SJSA1 (cell line): Measurements from ENCODE around the gene IL1RAP. TPM values are rescaled to one million over a fixed set of nuclear protein-coding genes. Genes with fewer than 3 reads are reported as not detected.
"Not testable (repeated sequence)": the region's sequence is repeated elsewhere in the genome, so short reads cannot be mapped to it uniquely, and the experiment has no call there.

Experiments
- DNase-seq, 2 experiments: peaks; one replicate each; pipeline ENCODE4 v3.0.0-alpha.2; 2015 to 2020; ENCODE audit warnings: low spot score in 2 of 2, low read depth in 1 of 2
- H3K27ac ChIP-seq: fragments of 250-450 bp; sonication (Bioruptor Pico); 2 replicates; pipeline ENCODE4 v1.5.1; 2020; ENCODE audit warnings: mild to moderate bottlenecking, moderate library complexity
- H3K27me3 ChIP-seq: fragments of 250-450 bp; sonication (Bioruptor Pico); replicated peaks from 2 replicates; pipeline ENCODE4 v1.5.1; 2020; ENCODE audit warnings: mild to moderate bottlenecking, moderate library complexity
- H3K36me3 ChIP-seq: fragments of 250-450 bp; sonication (Bioruptor Pico); 2 replicates; pipeline ENCODE4 v1.5.1; 2020; ENCODE audit warnings: mild to moderate bottlenecking
- H3K4me1 ChIP-seq: fragments of 250-450 bp; sonication (Bioruptor Pico); replicated peaks from 2 replicates; pipeline ENCODE4 v1.6.1; 2021; ENCODE audit warnings: mild to moderate bottlenecking
- H3K4me3 ChIP-seq: fragments of 250-450 bp; sonication (Bioruptor Pico); 2 replicates; pipeline ENCODE4 v1.5.1; 2020; ENCODE audit warnings: mild to moderate bottlenecking
- H3K9me3 ChIP-seq: fragments of 250-450 bp; sonication (Bioruptor Pico); replicated peaks from 2 replicates; pipeline ENCODE4 v1.5.1; 2020; ENCODE audit warnings: mild to moderate bottlenecking
- total RNA-seq: library from RNA; depleted of rRNA; stranded (reverse); fragments of >200 nt; shearing (Covaris generic); gene quantifications from 2 replicates; pipeline ENCODE4 v1.2.3, GENCODE V29; 2014; rRNA removed

The IL1RAP gene
- total RNA-seq, result 20.1 and 29.6 TPM in 2 replicates

GRCh38 chr3:190513409-190514370 is at the start of gene IL1RAP:
Gene IL1RAP (plus strand): TSS chr3:190514085. CDS start chr3:190564290, 50,205 bp downstream.
- no peaks in the 10 kb centered on the region for H3K27me3 ChIP-seq
- DNase-seq, result peak; percentile 88 to 91
- H3K9me3 ChIP-seq, result no peaks in the 10 kb centered on the region
- H3K27ac ChIP-seq, result peak within 1 kb of the TSS; percentile 18
- H3K36me3 ChIP-seq, result peaks cover 5% of the 10 kb centered on the region; the same call in 1 of the 2 replicates
- peak within 1 kb of the TSS; percentile 76 for H3K4me3 ChIP-seq
- peaks cover 17% of the 10 kb centered on the region for H3K4me1 ChIP-seq

GRCh38 chr3:190467922-190468321 is 46.0 kb upstream of the IL1RAP start:
- no peaks in the 10 kb centered on the region for H3K9me3 ChIP-seq
- no peak for DNase-seq
- no peak overlapping the region for H3K27ac ChIP-seq
- H3K27me3 ChIP-seq, result no peaks in the 10 kb centered on the region
- no peaks in the 10 kb centered on the region for H3K36me3 ChIP-seq
- H3K4me1 ChIP-seq, result no peaks in the 10 kb centered on the region
- no peak overlapping the region for H3K4me3 ChIP-seq

- H3K4me1 ChIP-seq, H3K36me3 ChIP-seq, H3K4me3 ChIP-seq, H3K27me3 ChIP-seq, H3K27ac ChIP-seq, DNase-seq, H3K9me3 ChIP-seq: not testable (repeated sequence)
Measured at GRCh38 chr3:190473261-190473660, 40.6 kb upstream of the IL1RAP start.

- H3K27ac ChIP-seq, result no peak overlapping the region
- H3K4me1 ChIP-seq, result no peaks in the 10 kb centered on the region
- no peaks in the 10 kb centered on the region for H3K36me3 ChIP-seq
- no peak for DNase-seq
- H3K27me3 ChIP-seq, result no peaks in the 10 kb centered on the region; the same call in 1 of the 2 replicates
- no peak overlapping the region for H3K4me3 ChIP-seq
- no peaks in the 10 kb centered on the region for H3K9me3 ChIP-seq
Measured at GRCh38 chr3:190481779-190482178, 32.1 kb upstream of the IL1RAP start.

- Histone ChIP-seq H3K9me3 (no peaks in the 10 kb centered on the region), H3K27me3 (no peaks in the 10 kb centered on the region; the same call in 1 of the 2 replicates), H3K27ac (no peak overlapping the region), H3K36me3 (no peaks in the 10 kb centered on the region), H3K4me1 (no peaks in the 10 kb centered on the region), H3K4me3 (no peak overlapping the region)
- peak in 1 of 2 experiments; percentile 5 for DNase-seq
Measured at GRCh38 chr3:190485830-190486532, 27.9 kb upstream of the IL1RAP start.

- no peak for DNase-seq
- Histone ChIP-seq H3K36me3 (no peaks in the 10 kb centered on the region), H3K4me1 (no peaks in the 10 kb centered on the region)
Measured at GRCh38 chr3:190486533-190486864, 27.4 kb upstream of the IL1RAP start.

GRCh38 chr3:190486908-190487607 is 26.8 kb upstream of the IL1RAP start:
- Histone ChIP-seq H3K4me1 (no peaks in the 10 kb centered on the region), H3K36me3 (no peaks in the 10 kb centered on the region), H3K27me3 (no peaks in the 10 kb centered on the region; the same call in 1 of the 2 replicates), H3K4me3 (no peak overlapping the region), H3K9me3 (no peaks in the 10 kb centered on the region), H3K27ac (no peak overlapping the region)
- DNase-seq, result no peak

More at GRCh38 chr3:190486533-190486864, 27.4 kb upstream of the IL1RAP start:
- no peak overlapping the region for H3K4me3 ChIP-seq
- H3K27me3 ChIP-seq, result no peaks in the 10 kb centered on the region; the same call in 1 of the 2 replicates
- no peak overlapping the region for H3K27ac ChIP-seq
- no peaks in the 10 kb centered on the region for H3K9me3 ChIP-seq

- H3K27me3 ChIP-seq, result no peaks in the 10 kb centered on the region
- H3K36me3 ChIP-seq, result no peaks in the 10 kb centered on the region
- no peak overlapping the region for H3K27ac ChIP-seq
- no peak overlapping the region for H3K4me3 ChIP-seq
- no peaks in the 10 kb centered on the region for H3K4me1 ChIP-seq
- H3K9me3 ChIP-seq, result no peaks in the 10 kb centered on the region
- no peak for DNase-seq
Measured at GRCh38 chr3:190491533-190492054, 22.3 kb upstream of the IL1RAP start.

- no peaks in the 10 kb centered on the region for H3K9me3 ChIP-seq
- no peaks in the 10 kb centered on the region for H3K36me3 ChIP-seq
- no peaks in the 10 kb centered on the region for H3K4me1 ChIP-seq
- no peak for DNase-seq
- no peak overlapping the region for H3K4me3 ChIP-seq
- H3K27ac ChIP-seq, result no peak overlapping the region
- H3K27me3 ChIP-seq, result no peaks in the 10 kb centered on the region
Measured at GRCh38 chr3:190492129-190492528, 21.8 kb upstream of the IL1RAP start.

GRCh38 chr3:190492966-190493365 is 20.9 kb upstream of the IL1RAP start:
- H3K9me3 ChIP-seq, result no peaks in the 10 kb centered on the region

GRCh38 chr3:190494907-190495306 is 19.0 kb upstream of the IL1RAP start:
- no peaks in the 10 kb centered on the region for H3K9me3 ChIP-seq
- H3K27me3 ChIP-seq, result no peaks in the 10 kb centered on the region
- H3K4me1 ChIP-seq, result no peaks in the 10 kb centered on the region
- no peak overlapping the region for H3K27ac ChIP-seq
- H3K36me3 ChIP-seq, result no peaks in the 10 kb centered on the region
- no peak overlapping the region for H3K4me3 ChIP-seq
- no peak for DNase-seq

More at GRCh38 chr3:190492966-190493365, 20.9 kb upstream of the IL1RAP start:
- Histone ChIP-seq H3K4me3 (no peak overlapping the region), H3K36me3 (no peaks in the 10 kb centered on the region), H3K27me3 (no peaks in the 10 kb centered on the region), H3K4me1 (no peaks in the 10 kb centered on the region), H3K27ac (no peak overlapping the region)
- DNase-seq, result no peak

- H3K36me3 ChIP-seq, result no peaks in the 10 kb centered on the region
- no peak overlapping the region for H3K27ac ChIP-seq
- no peaks in the 10 kb centered on the region for H3K4me1 ChIP-seq
- no peaks in the 10 kb centered on the region for H3K9me3 ChIP-seq
- no peak overlapping the region for H3K4me3 ChIP-seq
- DNase-seq, result no peak
- no peaks in the 10 kb centered on the region for H3K27me3 ChIP-seq
Measured at GRCh38 chr3:190495354-190495753, 18.5 kb upstream of the IL1RAP start.

GRCh38 chr3:190495796-190496195 is 18.1 kb upstream of the IL1RAP start:
- H3K36me3 ChIP-seq, result no peaks in the 10 kb centered on the region
- H3K4me1 ChIP-seq, result no peaks in the 10 kb centered on the region
- no peak overlapping the region for H3K27ac ChIP-seq
- H3K27me3 ChIP-seq, result no peaks in the 10 kb centered on the region
- DNase-seq, result no peak
- H3K9me3 ChIP-seq, result no peaks in the 10 kb centered on the region
- no peak overlapping the region for H3K4me3 ChIP-seq
